NCI-H2107 (cell line): ENCODE results near the gene OR12D2.
"Not testable (repeated sequence)": the region's sequence is repeated elsewhere in the genome, so short reads cannot be mapped to it uniquely, and the experiment has no call there.

Experiments
- DNase-seq: peaks from one replicate; lab custom pipeline; 2025; lab: John Stamatoyannopoulos, UW

The OR12D2 gene, protein sequence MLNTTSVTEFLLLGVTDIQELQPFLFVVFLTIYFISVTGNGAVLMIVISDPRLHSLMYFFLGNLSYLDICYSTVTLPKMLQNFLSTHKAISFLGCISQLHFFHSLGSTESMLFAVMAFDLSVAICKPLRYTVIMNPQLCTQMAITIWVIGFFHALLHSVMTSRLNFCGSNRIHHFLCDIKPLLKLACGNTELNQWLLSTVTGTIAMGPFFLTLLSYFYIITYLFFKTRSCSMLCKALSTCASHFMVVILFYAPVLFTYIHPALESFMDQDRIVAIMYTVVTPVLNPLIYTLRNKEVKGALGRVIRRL

DNA sequence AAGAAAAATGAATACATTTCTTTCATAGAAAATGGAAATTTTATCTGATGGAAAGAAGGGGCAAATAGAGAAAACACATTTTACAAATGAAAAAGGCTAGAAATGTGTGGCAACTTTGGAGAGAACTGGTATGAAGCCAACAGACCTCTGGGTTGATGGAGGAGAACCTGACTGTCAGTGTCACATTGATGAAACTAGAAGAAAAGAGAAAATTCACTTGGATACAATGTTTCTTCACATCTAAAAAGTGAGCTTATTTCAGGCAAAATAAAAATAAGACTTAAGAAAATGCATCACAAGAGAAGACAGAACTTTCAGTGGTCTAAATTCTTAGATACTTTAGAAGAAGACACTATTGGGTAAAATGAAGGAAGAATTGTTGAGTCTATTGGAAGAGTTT, at the start of gene OR12D2:
OR12D2 (plus strand) TSS at position 301 of the 400 bp plus-strand sequence. CDS start 1,069 bp downstream, outside the sequence.
- no peak for DNase-seq

GRCh38 chr6:29349348-29349747, 46.1 kb upstream of the OR12D2 start:
- DNase-seq, result not testable (repeated sequence)

DNA sequence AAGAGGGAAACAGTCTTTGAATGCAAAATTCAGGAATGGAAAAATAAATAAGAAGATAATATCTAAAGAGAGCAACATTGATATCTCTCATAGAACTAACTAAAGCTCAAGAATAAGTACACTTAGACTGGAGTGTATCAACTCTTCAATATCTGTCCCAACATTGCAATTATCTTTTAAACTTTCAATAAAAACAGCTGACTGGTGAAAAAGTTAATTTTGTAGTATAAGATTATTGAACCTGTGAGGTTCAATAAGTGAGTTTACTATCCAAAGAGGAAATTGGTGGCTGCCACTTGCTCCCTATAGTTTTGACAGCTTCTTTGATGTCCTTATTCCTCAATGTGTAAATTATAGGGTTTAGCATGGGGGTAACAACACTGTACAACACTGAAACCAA, 40.5 kb upstream of the OR12D2 start:
- no peak for DNase-seq

- no peak for DNase-seq
These were observed 39.8 kb upstream of the OR12D2 start for GRCh38 chr6:29355603-29356002.

DNA sequence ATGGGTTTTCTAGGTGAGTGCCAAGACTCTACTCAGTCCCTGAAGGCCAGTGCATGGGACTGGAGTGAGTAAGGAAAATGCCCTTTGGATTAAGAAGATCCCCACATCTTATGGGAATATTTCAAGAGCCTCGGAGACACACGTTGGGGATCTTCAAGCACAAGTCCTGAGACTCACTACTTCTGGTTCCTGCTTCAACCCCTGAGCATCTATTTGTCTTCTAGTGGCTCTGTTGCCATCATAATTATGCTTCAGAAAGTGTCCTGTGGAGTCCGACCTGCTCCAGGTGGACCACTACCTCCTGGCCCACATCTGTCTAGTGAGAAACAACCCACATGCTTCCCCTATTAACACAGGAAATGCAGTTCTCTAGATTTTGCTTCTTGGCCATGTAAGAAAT, 26.7 kb upstream of the OR12D2 start, which contains the start of gene OR5V1:
OR5V1 (minus strand) TSS at position 101 of the 400 bp plus-strand sequence. CDS start 12,670 bp downstream, outside the sequence.
- no peak for DNase-seq

- no peak for DNase-seq
These were observed 20.2 kb upstream of the OR12D2 start, which contains the start of gene OR12D3 for GRCh38 chr6:29375191-29375590. Gene OR12D3 (minus strand): TSS chr6:29375291. CDS start chr6:29375287, 4 bp downstream.

GRCh38 chr6:29376003-29376402, 19.4 kb upstream of the OR12D2 start:
- no peak for DNase-seq

GRCh38 chr6:29388533-29388932, 6.9 kb upstream of the OR12D2 start:
- no peak for DNase-seq

DNA sequence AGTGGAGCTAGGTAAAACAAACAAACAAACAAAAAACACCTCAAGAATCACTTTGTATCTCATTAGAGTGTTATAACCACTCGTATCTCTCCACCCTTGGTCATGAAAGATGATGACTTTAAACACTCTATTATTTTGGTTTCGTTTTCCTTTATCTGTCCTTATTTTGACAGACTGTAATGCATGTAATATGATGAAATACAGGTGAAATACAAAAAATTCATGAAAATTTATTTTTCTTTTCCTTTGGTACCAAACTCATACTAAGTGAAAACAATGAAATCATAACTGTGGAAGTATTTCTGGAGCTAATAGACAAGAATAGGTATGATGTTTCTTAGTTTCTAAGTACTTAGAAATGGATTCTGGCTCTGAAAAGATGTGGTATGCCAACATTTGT, 4.1 kb downstream of the OR12D2 start:
- no peak for DNase-seq

- no peak for DNase-seq
These were observed 8.4 kb downstream of the OR12D2 start for GRCh38 chr6:29403801-29404200.

- DNase-seq, result no peak
These were observed 19.2 kb downstream of the OR12D2 start, which contains the start of gene OR12D1 for GRCh38 chr6:29414588-29414987. Gene OR12D1 (plus strand): TSS chr6:29414928.

GRCh38 chr6:29419516-29419915, 24.1 kb downstream of the OR12D2 start:
- DNase-seq, result no peak

DNA sequence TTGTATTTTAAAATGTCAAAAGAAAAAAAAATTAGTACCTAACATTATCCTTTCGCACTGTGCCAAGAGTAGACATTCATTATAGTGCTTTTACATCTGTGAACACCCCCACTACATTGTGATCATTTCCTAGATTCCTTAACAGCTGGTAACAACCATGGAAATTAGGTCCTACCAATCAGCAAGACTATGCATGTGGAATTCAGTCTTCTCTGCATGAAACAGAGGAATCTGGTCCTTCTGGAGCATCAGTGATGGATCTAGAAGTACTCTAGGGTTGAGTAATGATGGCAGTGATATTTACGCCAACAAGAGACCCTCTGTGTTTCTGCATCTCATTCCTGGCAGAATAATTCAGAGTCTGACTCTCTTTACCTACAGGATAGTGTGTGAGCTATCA, 28.7 kb downstream of the OR12D2 start:
- DNase-seq, result no peak

GRCh38 chr6:29424575-29424974, 29.1 kb downstream of the OR12D2 start:
- DNase-seq, result no peak

GRCh38 chr6:29425075-29425474, 29.6 kb downstream of the OR12D2 start:
- no peak for DNase-seq

DNA sequence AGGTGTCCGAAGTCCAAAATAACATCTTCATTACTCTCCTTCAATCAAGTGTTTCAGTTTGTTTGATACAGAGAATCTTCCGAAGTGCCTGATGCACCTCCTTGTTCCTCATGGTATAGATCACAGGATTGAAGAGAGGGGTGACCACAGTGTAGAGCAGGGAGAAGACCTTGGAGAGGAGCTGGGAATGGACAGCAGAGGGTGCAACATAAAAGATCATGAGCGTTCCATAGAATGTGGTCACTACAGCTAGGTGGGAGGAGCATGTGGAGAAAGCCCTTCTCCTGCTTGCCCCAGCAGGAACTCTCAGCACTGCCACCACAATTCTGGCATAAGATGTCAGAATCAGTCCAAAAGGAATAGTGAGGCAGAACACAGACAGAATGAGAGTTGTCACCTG, 31.2 kb downstream of the OR12D2 start:
- no peak for DNase-seq

DNA sequence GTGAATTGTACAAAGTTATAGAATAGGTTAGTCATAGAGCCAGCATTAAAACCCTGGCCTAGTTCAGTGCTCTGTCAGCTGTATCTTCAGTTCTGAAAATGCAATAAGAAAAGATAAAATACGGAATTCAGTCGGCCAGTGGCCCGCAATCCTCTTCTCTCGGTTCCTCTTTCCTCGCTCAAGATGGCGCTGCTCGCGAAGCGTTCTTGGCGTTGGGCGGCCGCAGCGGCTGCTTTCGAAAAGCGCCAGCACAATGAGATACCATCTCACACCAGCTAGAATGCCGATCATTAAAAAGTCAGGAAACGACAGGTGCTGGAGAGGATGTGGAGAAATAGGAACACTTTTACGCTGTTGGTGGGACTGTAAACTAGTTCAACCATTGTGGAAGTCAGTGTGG, 41.3 kb downstream of the OR12D2 start:
- not testable (repeated sequence) for DNase-seq

GRCh38 chr6:29439006-29439405, 43.6 kb downstream of the OR12D2 start, which contains the start of gene OR10C1:
Gene OR10C1 (plus strand): TSS chr6:29439306. CDS start chr6:29440016, 710 bp downstream.
- no peak for DNase-seq

GRCh38 chr6:29442719-29443118, 47.3 kb downstream of the OR12D2 start:
- no peak for DNase-seq

DNA sequence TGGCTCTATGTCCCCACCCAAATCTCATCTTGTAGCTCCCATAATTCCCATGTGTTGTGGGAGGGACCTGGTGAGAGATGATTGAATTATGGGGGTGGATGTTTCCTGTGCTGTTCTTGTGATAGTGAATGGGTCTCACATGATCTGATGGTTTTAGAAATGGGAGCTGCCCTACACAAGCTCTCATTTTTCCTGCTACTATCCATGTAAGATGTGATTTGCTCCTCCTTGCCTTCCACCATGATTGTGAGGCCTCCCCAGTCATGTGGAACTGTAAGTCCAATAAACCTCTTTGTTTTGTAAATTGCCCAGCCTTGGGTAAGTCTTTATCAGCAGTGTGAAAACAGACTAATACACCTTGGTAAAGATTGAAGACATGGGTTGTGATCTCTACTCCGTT, 48.6 kb downstream of the OR12D2 start:
- DNase-seq, result not testable (repeated sequence)
